ENCODE measurements around the gene C1QB. TPM values are rescaled to one million over a fixed set of nuclear protein-coding genes. Genes with fewer than 3 reads are reported as not detected.

C1QB gene
- total RNA-seq, 6 donors from 2014 or later, result 391 to 1,763 (median 1,026) TPM

DNA sequence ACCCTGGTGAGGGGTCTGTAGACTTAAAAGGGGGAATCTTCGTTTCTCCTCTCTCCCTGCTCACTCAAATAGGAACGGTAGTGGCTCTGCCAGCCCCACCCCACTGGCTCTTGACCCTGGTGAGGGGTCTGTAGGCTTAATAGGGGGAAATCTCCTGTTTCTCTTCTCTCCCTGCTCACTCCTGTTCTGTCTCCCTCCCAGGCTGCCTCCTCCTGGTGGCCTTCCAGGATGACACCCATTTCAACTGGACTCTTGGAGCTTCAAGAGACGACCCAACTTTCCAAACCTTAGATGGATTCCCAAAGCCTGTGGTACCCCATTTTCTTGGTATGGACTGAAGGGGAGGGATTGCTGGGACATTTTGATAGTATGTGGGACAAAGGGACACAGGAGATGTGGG, 56.2 kb downstream of the C1QB start:
- TF ChIP-seq CTCF (IDR thresholded peaks at IDR 0.05) (no peak), POLR2A (IDR thresholded peaks at IDR 0.05) (no peak), EP300 (IDR thresholded peaks at IDR 0.05) (no peak), POLR2AphosphoS5 (IDR thresholded peaks at IDR 0.05) (no peak)
- no peaks in the 10 kb centered on the region for H3K36me3 ChIP-seq
- H3K27me3 ChIP-seq, result peaks cover 0 to 16% (median 5%) of the 10 kb centered on the region in 4 donors
- H3K4me3 ChIP-seq, result no peak overlapping the region
- ATAC-seq (ENCODE audit: low FRiP score in 2 of 2) (no peak), DNase-seq (no peak)
- WGBS, 2 donors, result 78 to 87% methylated on average over 3 of the region's 3 CpGs
- no peak overlapping the region for H3K27ac ChIP-seq
- no peaks in the 10 kb centered on the region for H3K9me3 ChIP-seq
- H3K4me1 ChIP-seq, result peaks cover 7 to 23% (median 19%) of the 10 kb centered on the region in 4 donors

GRCh38 chr1:22709891-22710700, 57.1 kb downstream of the C1QB start:
- Histone ChIP-seq H3K27ac (no peak overlapping the region), H3K9me3 (no peaks in the 10 kb centered on the region), H3K4me1 (peaks cover 7 to 23% (median 19%) of the 10 kb centered on the region in 4 donors), H3K27me3 (peaks cover 0 to 16% (median 5%) of the 10 kb centered on the region in 4 donors), H3K4me3 (peak overlapping the region in 3 of 4 donors; percentile 48 to 57 (median 53)), H3K36me3 (no peaks in the 10 kb centered on the region)
- 7 to 10% methylated on average over 18 to 42 of the region's 50 CpGs for WGBS, 2 donors
- TF ChIP-seq CTCF (IDR thresholded peaks at IDR 0.05), result no peak
- TF ChIP-seq EP300 (IDR thresholded peaks at IDR 0.05), result no peak
- no peak for TF ChIP-seq POLR2A (IDR thresholded peaks at IDR 0.05)
- no peak for TF ChIP-seq POLR2AphosphoS5 (IDR thresholded peaks at IDR 0.05)
- ATAC-seq (ENCODE audit: low FRiP score in 2 of 2) (peak in 1 of 2 donors; percentile 81), DNase-seq (peak in 1 of 2 donors; percentile 91)

- DNase-seq (peak in 1 of 2 donors; percentile 90), ATAC-seq (ENCODE audit: low FRiP score in 2 of 2) (peak in 1 of 2 donors; percentile 71)
- Histone ChIP-seq H3K4me3 (peak within 1 kb of the TSS; percentile 5 to 57 (median 50)), H3K36me3 (no peaks in the 10 kb centered on the region), H3K9me3 (no peaks in the 10 kb centered on the region), H3K27me3 (peaks cover 0 to 16% (median 5%) of the 10 kb centered on the region in 4 donors), H3K4me1 (peaks cover 7 to 23% (median 19%) of the 10 kb centered on the region in 4 donors), H3K27ac (no peak within 1 kb of the TSS)
- TF ChIP-seq EP300 (IDR thresholded peaks at IDR 0.05) (no peak), CTCF (IDR thresholded peaks at IDR 0.05) (no peak), POLR2A (IDR thresholded peaks at IDR 0.05) (no peak), POLR2AphosphoS5 (IDR thresholded peaks at IDR 0.05) (no peak)
- 0% methylated on average over 2 to 9 of the region's 55 CpGs for WGBS, 2 donors
Observed at GRCh38 chr1:22710701-22711049, 57.6 kb downstream of the C1QB start, which contains the start of gene EPHB2. TSS of gene EPHB2 (plus strand) at chr1:22710839. CDS start at chr1:22710983, 144 bp downstream.

- Histone ChIP-seq H3K4me1 (peaks cover 7 to 23% (median 19%) of the 10 kb centered on the region in 4 donors), H3K27ac (no peak overlapping the region), H3K9me3 (no peaks in the 10 kb centered on the region), H3K27me3 (peaks cover 0 to 16% (median 5%) of the 10 kb centered on the region in 4 donors), H3K4me3 (peak overlapping the region in 3 of 4 donors; percentile 48 to 57 (median 53)), H3K36me3 (no peaks in the 10 kb centered on the region)
- DNase-seq, result peak in 1 of 2 donors; percentile 86
- no peak for TF ChIP-seq POLR2AphosphoS5 (IDR thresholded peaks at IDR 0.05)
- no peak for TF ChIP-seq POLR2A (IDR thresholded peaks at IDR 0.05)
- no peak for TF ChIP-seq CTCF (IDR thresholded peaks at IDR 0.05)
- no peak for TF ChIP-seq EP300 (IDR thresholded peaks at IDR 0.05)
- WGBS, 2 donors, result no CpG with 5 or more reads among the region's 60 CpGs
- no peak for ATAC-seq (ENCODE audit: low FRiP score in 2 of 2)
Observed at GRCh38 chr1:22711071-22711470, 58.0 kb downstream of the C1QB start.

Small RNA genes within 50 kb of the gene (small RNA-seq; reads per million reads assigned to genes)
- gene MIR6127, result 0 reads per million in 4 donors

Other genes starting within 250 kb of the C1QB start
- gene ZBTB40, start 201.4 kb upstream of the C1QB start, total RNA-seq, result 10 to 100 TPM; 18.1 to 62.9 (median 24.1) TPM
- gene EPHA8, start 89.7 kb upstream of the C1QB start, total RNA-seq, result not detected
- 1,000 to 10,000 TPM in 1 of 6 donors, 100 to 1,000 TPM in 5; 180 to 1,142 (median 556) TPM for gene C1QA, start 16.6 kb upstream of the C1QB start, total RNA-seq
- 100 to 1,000 TPM; 188 to 817 (median 529) TPM for gene C1QC, start 9.6 kb upstream of the C1QB start, total RNA-seq
- 1 to 10 TPM; 1.0 to 8.8 (median 5.6) TPM for gene EPHB2, start 57.6 kb downstream of the C1QB start, total RNA-seq

Data from upper lobe of left lung (tissue), 6 donors.